ENCODE measurements around the gene FGF21.
"Not testable (repeated sequence)": the region's sequence is repeated elsewhere in the genome, so short reads cannot be mapped to it uniquely, and the experiment has no call there.

Gene FGF21

DNA sequence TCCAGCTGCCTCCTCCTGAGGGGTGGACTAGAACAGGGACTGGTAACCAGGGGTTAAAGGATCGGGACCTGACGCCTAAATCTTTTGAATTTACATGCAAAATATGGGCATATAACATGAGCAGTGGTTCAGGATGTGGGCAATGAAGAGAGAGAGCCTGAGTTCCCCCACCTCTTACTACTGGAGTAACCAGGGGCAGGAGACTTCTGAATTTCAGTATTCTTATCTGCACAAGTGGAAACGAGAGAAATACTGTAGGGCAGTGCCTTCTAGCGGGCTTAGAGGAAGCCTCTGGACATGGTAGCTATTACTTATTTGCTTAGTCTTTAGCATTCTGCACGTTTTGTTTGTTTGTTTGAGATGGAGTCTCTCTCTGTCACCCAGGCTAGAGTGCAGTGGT, 29.2 kb downstream of the FGF21 start:
- Histone ChIP-seq H3K27me3 (ENCODE audit: insufficient read depth, insufficient read length) (no peaks in the 10 kb centered on the region), H3K9ac (ENCODE audit: insufficient read length, low read depth) (no peak overlapping the region), H3K4me3 (ENCODE audit: insufficient read length, low read depth) (no peak overlapping the region), H3K4me1 (ENCODE audit: insufficient read depth, insufficient read length) (no peaks in the 10 kb centered on the region), H3K9me3 (ENCODE audit: insufficient read depth, low read length) (no peaks in the 10 kb centered on the region), H3K36me3 (ENCODE audit: insufficient read depth, insufficient read length, low read length) (no peaks in the 10 kb centered on the region)
- DNase-seq (ENCODE audit: low read depth, low spot score): no peak
- TF ChIP-seq SUZ12 (IDR thresholded peaks at IDR 0.05; ENCODE audit: extremely low read depth, insufficient read depth, insufficient read length): no peak
- TF ChIP-seq ZNF274 (IDR thresholded peaks at IDR 0.05; ENCODE audit: low read depth, low read length): no peak
- no peak for TF ChIP-seq YY1 (IDR thresholded peaks at IDR 0.05; ENCODE audit: insufficient read depth, insufficient read length)

DNA sequence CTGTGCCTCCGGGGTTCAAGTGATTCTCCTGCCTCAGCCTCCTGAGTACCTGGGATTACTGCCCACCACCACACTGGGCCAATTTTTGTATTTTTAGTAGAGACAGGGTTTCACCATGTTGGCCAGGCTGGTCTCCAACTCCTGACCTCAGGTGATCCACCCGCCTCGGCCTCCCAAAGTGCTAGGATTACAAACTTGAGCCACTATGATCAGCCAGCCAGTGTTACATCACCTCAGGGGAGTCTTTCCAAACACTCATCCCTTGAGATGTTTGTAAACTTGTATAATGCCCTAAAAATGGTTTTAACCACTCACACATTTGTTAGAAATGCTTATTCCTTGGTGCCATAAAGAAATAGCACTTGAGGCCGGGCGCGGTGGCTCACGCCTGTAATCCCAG, 31.1 kb downstream of the FGF21 start:
- not testable (repeated sequence) for H3K4me3 ChIP-seq (ENCODE audit: insufficient read length, low read depth); H3K9me3 ChIP-seq (ENCODE audit: insufficient read depth, low read length); H3K27me3 ChIP-seq (ENCODE audit: insufficient read depth, insufficient read length); DNase-seq (ENCODE audit: low read depth, low spot score); H3K9ac ChIP-seq (ENCODE audit: insufficient read length, low read depth); H3K36me3 ChIP-seq (ENCODE audit: insufficient read depth, insufficient read length, low read length); H3K4me1 ChIP-seq (ENCODE audit: insufficient read depth, insufficient read length)

DNA sequence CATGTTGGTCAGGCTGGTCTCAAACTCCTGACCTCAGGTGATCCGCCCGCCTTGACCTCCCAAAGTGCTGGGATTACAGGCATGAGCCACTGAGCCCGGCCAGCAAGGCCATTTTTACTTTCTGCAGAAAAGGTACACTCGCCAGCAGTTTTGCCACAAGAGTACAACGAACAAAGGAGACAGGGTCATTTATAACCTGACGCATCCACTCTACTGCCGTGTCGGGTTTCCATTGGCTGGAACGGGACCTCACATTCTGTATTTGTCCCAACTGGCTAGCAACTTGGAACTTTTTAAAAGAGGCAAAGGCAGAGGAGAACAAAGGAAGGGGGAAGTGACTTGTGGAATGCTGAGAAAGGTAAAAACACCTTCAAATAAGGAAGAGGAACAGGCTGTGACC, 32.0 kb downstream of the FGF21 start:
- H3K27me3 ChIP-seq (ENCODE audit: insufficient read depth, insufficient read length); H3K4me3 ChIP-seq (ENCODE audit: insufficient read length, low read depth); H3K36me3 ChIP-seq (ENCODE audit: insufficient read depth, insufficient read length, low read length); H3K4me1 ChIP-seq (ENCODE audit: insufficient read depth, insufficient read length); H3K9me3 ChIP-seq (ENCODE audit: insufficient read depth, low read length); DNase-seq (ENCODE audit: low read depth, low spot score); H3K9ac ChIP-seq (ENCODE audit: insufficient read length, low read depth): not testable (repeated sequence)

DNA sequence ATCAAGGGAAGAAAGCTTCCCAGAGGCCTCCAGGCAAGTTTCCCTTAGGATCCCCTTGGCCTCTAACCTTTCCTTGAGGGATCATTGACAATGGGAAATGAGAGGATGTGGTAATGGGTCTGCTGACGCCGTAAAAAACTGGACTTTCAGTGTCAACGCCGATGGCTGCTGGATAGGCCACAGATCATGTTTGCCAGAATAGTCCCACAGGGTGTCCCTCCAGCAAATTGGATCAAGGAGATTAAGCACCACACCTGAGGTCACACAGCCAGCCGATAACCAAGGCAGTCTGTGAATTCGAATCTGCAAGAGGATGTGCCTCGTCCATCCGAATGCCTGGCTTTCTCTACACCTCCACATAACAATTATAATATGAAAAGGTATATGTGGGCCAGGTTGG, 37.9 kb downstream of the FGF21 start:
- H3K9ac ChIP-seq (ENCODE audit: insufficient read length, low read depth): no peak overlapping the region

DNA sequence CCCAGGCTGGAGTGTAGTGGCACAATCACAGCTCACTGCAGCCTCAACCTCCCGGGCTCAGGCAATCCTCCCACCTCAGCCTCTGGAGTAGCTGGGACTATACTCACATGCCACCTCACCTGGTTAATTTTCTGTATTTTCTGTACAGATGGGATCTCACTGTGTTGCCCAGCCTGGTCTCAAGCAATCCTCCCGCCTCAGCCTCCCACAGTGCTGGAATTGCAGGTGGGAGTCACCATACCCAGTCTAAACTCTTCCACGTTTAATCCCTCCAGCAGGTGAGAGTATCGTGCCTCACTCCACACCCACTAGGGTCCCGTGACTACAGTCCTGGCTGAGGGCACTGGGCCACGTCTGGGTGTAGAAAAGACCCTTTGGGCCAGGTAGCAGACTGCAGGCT, 39.0 kb downstream of the FGF21 start:
- H3K4me3 ChIP-seq (ENCODE audit: insufficient read length, low read depth): no peak overlapping the region
- no peaks in the 10 kb centered on the region for H3K9me3 ChIP-seq (ENCODE audit: insufficient read depth, low read length)
- H3K4me1 ChIP-seq (ENCODE audit: insufficient read depth, insufficient read length): peaks cover 5% of the 10 kb centered on the region
- no peaks in the 10 kb centered on the region for H3K36me3 ChIP-seq (ENCODE audit: insufficient read depth, insufficient read length, low read length)
- no peaks in the 10 kb centered on the region for H3K27me3 ChIP-seq (ENCODE audit: insufficient read depth, insufficient read length)
- TF ChIP-seq SUZ12 (IDR thresholded peaks at IDR 0.05; ENCODE audit: extremely low read depth, insufficient read depth, insufficient read length): no peak
- no peak for TF ChIP-seq YY1 (IDR thresholded peaks at IDR 0.05; ENCODE audit: insufficient read depth, insufficient read length)
- TF ChIP-seq ZNF274 (IDR thresholded peaks at IDR 0.05; ENCODE audit: low read depth, low read length): no peak
- H3K9ac ChIP-seq (ENCODE audit: insufficient read length, low read depth): no peak overlapping the region
- DNase-seq (ENCODE audit: low read depth, low spot score): no peak

More for the DNA sequence above, 37.9 kb downstream of the FGF21 start:
- no peak for DNase-seq (ENCODE audit: low read depth, low spot score)
- H3K27me3 ChIP-seq (ENCODE audit: insufficient read depth, insufficient read length): no peaks in the 10 kb centered on the region
- no peak overlapping the region for H3K4me3 ChIP-seq (ENCODE audit: insufficient read length, low read depth)
- TF ChIP-seq SUZ12 (IDR thresholded peaks at IDR 0.05; ENCODE audit: extremely low read depth, insufficient read depth, insufficient read length) (no peak), YY1 (IDR thresholded peaks at IDR 0.05; ENCODE audit: insufficient read depth, insufficient read length) (no peak), ZNF274 (IDR thresholded peaks at IDR 0.05; ENCODE audit: low read depth, low read length) (no peak)
- H3K9me3 ChIP-seq (ENCODE audit: insufficient read depth, low read length): no peaks in the 10 kb centered on the region
- H3K4me1 ChIP-seq (ENCODE audit: insufficient read depth, insufficient read length): no peaks in the 10 kb centered on the region
- no peaks in the 10 kb centered on the region for H3K36me3 ChIP-seq (ENCODE audit: insufficient read depth, insufficient read length, low read length)

GRCh38 chr19:48795055-48795684, 39.8 kb downstream of the FGF21 start:
- TF ChIP-seq YY1 (IDR thresholded peaks at IDR 0.05; ENCODE audit: insufficient read depth, insufficient read length): no peak
- no peak for TF ChIP-seq ZNF274 (IDR thresholded peaks at IDR 0.05; ENCODE audit: low read depth, low read length)
- no peak for TF ChIP-seq SUZ12 (IDR thresholded peaks at IDR 0.05; ENCODE audit: extremely low read depth, insufficient read depth, insufficient read length)
- H3K4me1 ChIP-seq (ENCODE audit: insufficient read depth, insufficient read length): peaks cover 5% of the 10 kb centered on the region

GRCh38 chr19:48795685-48796070, 40.4 kb downstream of the FGF21 start:
- Histone ChIP-seq H3K4me3 (ENCODE audit: insufficient read length, low read depth) (no peak overlapping the region), H3K9me3 (ENCODE audit: insufficient read depth, low read length) (no peaks in the 10 kb centered on the region), H3K9ac (ENCODE audit: insufficient read length, low read depth) (no peak overlapping the region), H3K4me1 (ENCODE audit: insufficient read depth, insufficient read length) (peaks cover 5% of the 10 kb centered on the region), H3K27me3 (ENCODE audit: insufficient read depth, insufficient read length) (no peaks in the 10 kb centered on the region), H3K36me3 (ENCODE audit: insufficient read depth, insufficient read length, low read length) (no peaks in the 10 kb centered on the region)
- TF ChIP-seq ZNF274 (IDR thresholded peaks at IDR 0.05; ENCODE audit: low read depth, low read length) (no peak), YY1 (IDR thresholded peaks at IDR 0.05; ENCODE audit: insufficient read depth, insufficient read length) (no peak), SUZ12 (IDR thresholded peaks at IDR 0.05; ENCODE audit: extremely low read depth, insufficient read depth, insufficient read length) (no peak)
- DNase-seq (ENCODE audit: low read depth, low spot score): no peak

More at GRCh38 chr19:48795055-48795684, 39.8 kb downstream of the FGF21 start:
- Histone ChIP-seq H3K27me3 (ENCODE audit: insufficient read depth, insufficient read length) (no peaks in the 10 kb centered on the region), H3K36me3 (ENCODE audit: insufficient read depth, insufficient read length, low read length) (no peaks in the 10 kb centered on the region), H3K4me3 (ENCODE audit: insufficient read length, low read depth) (peak overlapping the region; percentile 63), H3K9ac (ENCODE audit: insufficient read length, low read depth) (peak overlapping the region; percentile 67), H3K9me3 (ENCODE audit: insufficient read depth, low read length) (no peaks in the 10 kb centered on the region)
- DNase-seq (ENCODE audit: low read depth, low spot score): peak; percentile 83

Data from NT2/D1 (cell line).